ENCODE results near the gene DEFB119. TPM values are rescaled to one million over a fixed set of nuclear protein-coding genes. Genes with fewer than 3 reads are reported as not detected.

Gene DEFB119
- total RNA-seq, 6 experiments from 2014 or later = not detected

GRCh38 chr20:31341470-31341869 lies 48.9 kb downstream of the DEFB119 start:
- Mint-ChIP-seq H3K4me1 (ENCODE audit: low read depth) (no peaks in the 10 kb centered on the region), H3K9me3 (no peaks in the 10 kb centered on the region), H3K36me3 (ENCODE audit: low read depth) (no peaks in the 10 kb centered on the region), H3K4me3 (no peak overlapping the region), H3K27me3 (ENCODE audit: insufficient read depth) (no peaks in the 10 kb centered on the region; the same call in 1 of the 2 replicates), H3K27ac (no peak overlapping the region)
- DNase-seq = no peak
- TF ChIP-seq CTCF (IDR thresholded peaks at IDR 0.05) = no peak

DNA sequence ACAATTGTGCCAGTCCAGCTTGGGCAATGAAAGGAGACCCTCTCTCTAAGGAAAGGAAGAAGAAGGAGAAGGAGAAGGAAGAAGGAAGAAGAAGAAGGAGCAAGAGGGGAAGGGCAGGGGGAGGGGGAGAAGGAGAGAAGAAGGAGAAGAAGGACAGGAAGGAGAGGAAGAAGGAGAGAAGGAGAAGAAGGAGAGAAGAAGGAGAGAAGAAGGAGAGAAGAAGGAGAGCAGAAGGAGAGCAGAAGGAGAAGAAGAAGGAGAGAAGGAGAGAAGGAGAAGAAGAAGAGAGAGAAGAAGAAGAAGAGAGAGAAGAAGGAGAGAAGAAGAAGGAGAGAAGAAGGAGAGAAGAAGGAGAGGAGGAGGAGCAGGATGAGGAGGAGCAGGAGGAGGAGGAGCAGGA lies 59.5 kb downstream of the DEFB119 start:
- no peak for DNase-seq
- no peaks in the 10 kb centered on the region for H3K27me3 Mint-ChIP-seq (ENCODE audit: insufficient read depth)
- H3K4me1 Mint-ChIP-seq (ENCODE audit: low read depth) = no peaks in the 10 kb centered on the region
- no peak overlapping the region for H3K4me3 Mint-ChIP-seq
- no peak overlapping the region for H3K27ac Mint-ChIP-seq
- H3K36me3 Mint-ChIP-seq (ENCODE audit: low read depth) = no peaks in the 10 kb centered on the region
- TF ChIP-seq CTCF (IDR thresholded peaks at IDR 0.05) = no peak
- H3K9me3 Mint-ChIP-seq = peaks cover 5% of the 10 kb centered on the region; the same call in 1 of the 2 replicates

Other genes with a start within 250 kb of the DEFB119 start
- not detected for gene DEFB115, start 132.9 kb downstream of the DEFB119 start, total RNA-seq (2021; fragmentation: NEBNext Ultra II Directional; extraction: Animal tissue kit (Norgen Biotek cat#: 25700))
- gene DEFB116, start 82.0 kb downstream of the DEFB119 start, total RNA-seq (2021; fragmentation: NEBNext Ultra II Directional; extraction: Animal tissue kit (Norgen Biotek cat#: 25700)) = not detected
- gene DEFB118, start 22.0 kb downstream of the DEFB119 start, total RNA-seq (2021; fragmentation: NEBNext Ultra II Directional; extraction: Animal tissue kit (Norgen Biotek cat#: 25700)) = not detected
- not detected for gene DEFB121, start 15.6 kb upstream of the DEFB119 start, total RNA-seq (2021; fragmentation: NEBNext Ultra II Directional; extraction: Animal tissue kit (Norgen Biotek cat#: 25700))
- not detected for gene DEFB123, start 50.0 kb upstream of the DEFB119 start, total RNA-seq (2021; fragmentation: NEBNext Ultra II Directional; extraction: Animal tissue kit (Norgen Biotek cat#: 25700))
- not detected for gene DEFB124, start 84.5 kb upstream of the DEFB119 start, total RNA-seq (2021; fragmentation: NEBNext Ultra II Directional; extraction: Animal tissue kit (Norgen Biotek cat#: 25700))
- gene REM1, start 84.7 kb upstream of the DEFB119 start, total RNA-seq (2021; fragmentation: NEBNext Ultra II Directional; extraction: Animal tissue kit (Norgen Biotek cat#: 25700)) = not detected
- 100 to 1,000 TPM; 265 to 332 (median 284) TPM for gene HM13, start 123.9 kb upstream of the DEFB119 start, total RNA-seq (2021; fragmentation: NEBNext Ultra II Directional; extraction: Animal tissue kit (Norgen Biotek cat#: 25700))
- 100 to 1,000 TPM; 397 to 487 (median 452) TPM for gene ID1, start 214.7 kb upstream of the DEFB119 start, total RNA-seq (2021; fragmentation: NEBNext Ultra II Directional; extraction: Animal tissue kit (Norgen Biotek cat#: 25700))
- gene COX4I2, start 247.3 kb upstream of the DEFB119 start, total RNA-seq (2021; fragmentation: NEBNext Ultra II Directional; extraction: Animal tissue kit (Norgen Biotek cat#: 25700)) = not detected

Measured in HFFc6 (cell line).